Fibroblast of the aortic adventitia (primary cell): ENCODE results near the gene EXOC4. TPM values are rescaled to one million over a fixed set of nuclear protein-coding genes. Genes with fewer than 3 reads are reported as not detected.

Source experiments
- DNase-seq: peaks from one replicate; pipeline ENCODE4 v3.0.0-alpha.2; 2010; ENCODE audit warnings: low read depth
- H3K4me3 ChIP-seq: 2 replicates; pipeline ENCODE4 v1.5.1; 2011; ENCODE audit warnings: low read depth, mild to moderate bottlenecking, control low read depth, low read length, moderate library complexity
- total RNA-seq: library from RNA; depleted of rRNA; stranded (reverse); fragments of >200 nt; gene quantifications from 2 replicates; pipeline ENCODE4 v1.2.3, GENCODE V29; 2012; ENCODE audit warnings: low replicate concordance
- TF ChIP-seq, protein P1 (sequence below): IDR thresholded peaks from 2 replicates; pipeline ENCODE4 v1.5.1; 2011; ENCODE audit warnings: mild to moderate bottlenecking, low read length, control low read depth, inconsistent platforms; ENCODE audit not compliant: insufficient read depth

EXOC4 gene
- total RNA-seq, 1 donor, result 105 TPM

GRCh38 chr7:133770863-133771492, 518.1 kb downstream of the EXOC4 start:
- TF ChIP-seq, protein P1, sequence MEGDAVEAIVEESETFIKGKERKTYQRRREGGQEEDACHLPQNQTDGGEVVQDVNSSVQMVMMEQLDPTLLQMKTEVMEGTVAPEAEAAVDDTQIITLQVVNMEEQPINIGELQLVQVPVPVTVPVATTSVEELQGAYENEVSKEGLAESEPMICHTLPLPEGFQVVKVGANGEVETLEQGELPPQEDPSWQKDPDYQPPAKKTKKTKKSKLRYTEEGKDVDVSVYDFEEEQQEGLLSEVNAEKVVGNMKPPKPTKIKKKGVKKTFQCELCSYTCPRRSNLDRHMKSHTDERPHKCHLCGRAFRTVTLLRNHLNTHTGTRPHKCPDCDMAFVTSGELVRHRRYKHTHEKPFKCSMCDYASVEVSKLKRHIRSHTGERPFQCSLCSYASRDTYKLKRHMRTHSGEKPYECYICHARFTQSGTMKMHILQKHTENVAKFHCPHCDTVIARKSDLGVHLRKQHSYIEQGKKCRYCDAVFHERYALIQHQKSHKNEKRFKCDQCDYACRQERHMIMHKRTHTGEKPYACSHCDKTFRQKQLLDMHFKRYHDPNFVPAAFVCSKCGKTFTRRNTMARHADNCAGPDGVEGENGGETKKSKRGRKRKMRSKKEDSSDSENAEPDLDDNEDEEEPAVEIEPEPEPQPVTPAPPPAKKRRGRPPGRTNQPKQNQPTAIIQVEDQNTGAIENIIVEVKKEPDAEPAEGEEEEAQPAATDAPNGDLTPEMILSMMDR, result no peak
- peak; percentile 37 for DNase-seq
- H3K4me3 ChIP-seq, result no peak overlapping the region

- no peak overlapping the region for H3K4me3 ChIP-seq
- DNase-seq, result no peak
- TF ChIP-seq, protein P1, result no peak
These were observed 519.0 kb downstream of the EXOC4 start for GRCh38 chr7:133771788-133772419.

DNA sequence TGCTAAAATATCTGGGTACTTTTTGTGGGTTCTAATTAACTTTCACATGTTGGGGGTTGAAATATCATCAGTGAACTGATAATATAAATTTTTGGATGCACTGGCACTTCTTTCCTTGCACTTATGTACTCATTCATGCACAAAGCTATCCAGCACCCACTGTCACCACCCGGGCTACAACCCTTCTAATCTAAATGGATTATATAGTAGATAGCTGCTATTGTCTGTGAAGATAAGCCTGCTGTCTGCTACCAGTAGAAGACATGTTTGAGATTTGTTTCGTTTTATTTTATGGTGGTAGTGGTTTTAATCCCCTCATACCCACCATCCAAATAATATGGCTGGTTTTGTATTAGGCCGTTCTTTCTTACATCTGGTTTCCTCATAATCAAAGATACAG, 520.7 kb downstream of the EXOC4 start:
- no peak overlapping the region for H3K4me3 ChIP-seq
- TF ChIP-seq, protein P1, result no peak
- DNase-seq, result no peak

DNA sequence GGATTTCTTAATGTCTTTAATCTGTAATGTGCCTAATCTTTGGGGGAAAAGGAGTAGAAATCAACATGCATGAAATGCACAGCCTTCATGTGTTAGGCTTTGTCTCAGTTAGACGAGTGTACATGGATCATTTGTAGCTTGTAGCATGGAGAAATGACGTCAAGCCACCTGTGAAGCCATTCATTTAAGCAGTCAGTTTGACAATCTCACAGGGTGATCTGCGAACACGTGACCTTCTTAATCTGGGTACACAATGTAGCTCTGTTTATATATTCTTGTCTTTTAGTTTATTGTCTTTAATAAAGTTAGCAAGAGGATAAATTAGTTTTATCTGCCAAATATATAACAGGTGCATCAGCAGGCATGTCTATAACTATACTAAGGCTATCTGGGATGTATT, 522.3 kb downstream of the EXOC4 start:
- no peak overlapping the region for H3K4me3 ChIP-seq
- TF ChIP-seq, protein P1, result no peak
- DNase-seq, result no peak

- H3K4me3 ChIP-seq, result no peak overlapping the region
- TF ChIP-seq, protein P1, result no peak
- no peak for DNase-seq
These were observed 523.4 kb downstream of the EXOC4 start for GRCh38 chr7:133776266-133776665.

GRCh38 chr7:133777701-133778100, 524.8 kb downstream of the EXOC4 start:
- no peak overlapping the region for H3K4me3 ChIP-seq
- TF ChIP-seq, protein P1, result no peak
- DNase-seq, result no peak
